Glomerular visceral epithelial cell (primary cell): Measurements from ENCODE around the gene PPM1H.
A peak's percentile ranks its signal among the peaks of the same experiment; 100 is the strongest.
"Not testable (repeated sequence)": the region's sequence is repeated elsewhere in the genome, so short reads cannot be mapped to it uniquely, and the experiment has no call there.

Experiments
- DNase-seq: peaks from one replicate; pipeline ENCODE4 v3.0.0-alpha.2; 2016; ENCODE audit errors: extremely low spot score

The PPM1H gene

GRCh38 chr12:62943779-62944395 lies 8.9 kb upstream of the PPM1H start:
- DNase-seq: no peak

- DNase-seq: not testable (repeated sequence)
Measured at GRCh38 chr12:62942316-62942715, 7.4 kb upstream of the PPM1H start.

- DNase-seq: peak; percentile 47
Measured at GRCh38 chr12:62934239-62934798, 631 bp downstream of the PPM1H start.

- DNase-seq: no peak
Measured at GRCh38 chr12:62933602-62934238, 1.2 kb downstream of the PPM1H start.

GRCh38 chr12:62933220-62933601 lies 1.7 kb downstream of the PPM1H start:
- DNase-seq: peak; percentile 66

GRCh38 chr12:62931477-62931876 lies 3.5 kb downstream of the PPM1H start:
- DNase-seq: no peak

GRCh38 chr12:62930546-62931425 lies 4.2 kb downstream of the PPM1H start:
- no peak for DNase-seq

GRCh38 chr12:62928632-62929031 lies 6.3 kb downstream of the PPM1H start:
- DNase-seq: no peak

- DNase-seq: no peak
Measured at GRCh38 chr12:62925680-62926079, 9.3 kb downstream of the PPM1H start.

GRCh38 chr12:62924084-62924483 lies 10.9 kb downstream of the PPM1H start:
- no peak for DNase-seq

- peak; percentile 25 for DNase-seq
Measured at GRCh38 chr12:62922539-62922938, 12.4 kb downstream of the PPM1H start.

GRCh38 chr12:62919838-62920237 lies 15.1 kb downstream of the PPM1H start:
- peak; percentile 91 for DNase-seq

- no peak for DNase-seq
Measured at GRCh38 chr12:62917926-62918325, 17.0 kb downstream of the PPM1H start.

- no peak for DNase-seq
Measured at GRCh38 chr12:62916632-62917425, 18.1 kb downstream of the PPM1H start.

GRCh38 chr12:62915204-62915529 lies 19.8 kb downstream of the PPM1H start:
- DNase-seq: no peak

GRCh38 chr12:62914443-62915203 lies 20.3 kb downstream of the PPM1H start:
- DNase-seq: no peak

- DNase-seq: no peak
Measured at GRCh38 chr12:62913380-62913779, 21.6 kb downstream of the PPM1H start.

- DNase-seq: no peak
Measured at GRCh38 chr12:62912644-62913043, 22.3 kb downstream of the PPM1H start.

- no peak for DNase-seq
Measured at GRCh38 chr12:62911286-62911685, 23.7 kb downstream of the PPM1H start.

GRCh38 chr12:62910549-62911169 lies 24.3 kb downstream of the PPM1H start:
- DNase-seq: no peak

- DNase-seq: no peak
Measured at GRCh38 chr12:62909340-62909739, 25.6 kb downstream of the PPM1H start.
